KOPT-K1 (cell line): ENCODE data around the gene FGF21.
"Not testable (repeated sequence)": the region's sequence is repeated elsewhere in the genome, so short reads cannot be mapped to it uniquely, and the experiment has no call there.

Experiments used
- H3K27ac ChIP-seq: fragments of 200-600 bp; sonication (generic); 2 replicates; pipeline ENCODE4 v1.5.1; 2016; ENCODE audit warnings: antibody characterized with exemption, mild to moderate bottlenecking, low read depth, low read length; ENCODE audit not compliant: poor library complexity, severe bottlenecking
- H3K36me3 ChIP-seq: fragments of 200-600 bp; sonication (generic); 2 replicates; pipeline ENCODE4 v1.5.1; 2017; ENCODE audit warnings: antibody characterized with exemption, mild to moderate bottlenecking, low read length, moderate library complexity; ENCODE audit not compliant: insufficient read depth
- H3K9me3 ChIP-seq: fragments of 200-600 bp; sonication (generic); 2 replicates; pipeline ENCODE4 v1.5.1; 2017; ENCODE audit warnings: antibody characterized with exemption, low read length, mild to moderate bottlenecking; ENCODE audit not compliant: insufficient read depth, poor library complexity, severe bottlenecking

FGF21 gene

GRCh38 chr19:48757089-48757675, 1.9 kb downstream of the FGF21 start:
- Histone ChIP-seq H3K9me3 (no peaks in the 10 kb centered on the region), H3K27ac (no peak overlapping the region), H3K36me3 (no peaks in the 10 kb centered on the region)

- Histone ChIP-seq H3K36me3 (no peaks in the 10 kb centered on the region), H3K27ac (no peak overlapping the region), H3K9me3 (no peaks in the 10 kb centered on the region)
These were observed 2.4 kb downstream of the FGF21 start for GRCh38 chr19:48757741-48758144.

GRCh38 chr19:48760504-48761205, 5.3 kb downstream of the FGF21 start:
- H3K36me3 ChIP-seq, result no peaks in the 10 kb centered on the region
- no peak overlapping the region for H3K27ac ChIP-seq
- no peaks in the 10 kb centered on the region for H3K9me3 ChIP-seq

- not testable (repeated sequence) for H3K9me3 ChIP-seq, H3K36me3 ChIP-seq, H3K27ac ChIP-seq
These were observed 10.5 kb downstream of the FGF21 start for GRCh38 chr19:48765816-48766215.

GRCh38 chr19:48768171-48768753, 12.9 kb downstream of the FGF21 start:
- not testable (repeated sequence) for H3K27ac ChIP-seq, H3K9me3 ChIP-seq, H3K36me3 ChIP-seq

GRCh38 chr19:48768994-48769713, 13.8 kb downstream of the FGF21 start:
- Histone ChIP-seq H3K9me3 (no peaks in the 10 kb centered on the region), H3K36me3 (no peaks in the 10 kb centered on the region), H3K27ac (no peak overlapping the region)

GRCh38 chr19:48770266-48770665, 14.9 kb downstream of the FGF21 start:
- Histone ChIP-seq H3K27ac (no peak overlapping the region), H3K36me3 (no peaks in the 10 kb centered on the region), H3K9me3 (no peaks in the 10 kb centered on the region)

GRCh38 chr19:48770734-48771472, 15.6 kb downstream of the FGF21 start:
- H3K27ac ChIP-seq, result no peak overlapping the region
- H3K9me3 ChIP-seq, result no peaks in the 10 kb centered on the region
- H3K36me3 ChIP-seq, result no peaks in the 10 kb centered on the region

- Histone ChIP-seq H3K27ac (no peak overlapping the region), H3K36me3 (no peaks in the 10 kb centered on the region), H3K9me3 (no peaks in the 10 kb centered on the region)
These were observed 17.2 kb downstream of the FGF21 start for GRCh38 chr19:48772503-48772953.

GRCh38 chr19:48777139-48777538, 21.8 kb downstream of the FGF21 start:
- no peaks in the 10 kb centered on the region for H3K36me3 ChIP-seq
- no peak overlapping the region for H3K27ac ChIP-seq
- H3K9me3 ChIP-seq, result no peaks in the 10 kb centered on the region

- Histone ChIP-seq H3K9me3 (no peaks in the 10 kb centered on the region), H3K27ac (no peak overlapping the region), H3K36me3 (no peaks in the 10 kb centered on the region)
These were observed 22.4 kb downstream of the FGF21 start for GRCh38 chr19:48777720-48778119.

GRCh38 chr19:48779636-48780035, 24.3 kb downstream of the FGF21 start:
- Histone ChIP-seq H3K9me3 (no peaks in the 10 kb centered on the region), H3K27ac (no peak overlapping the region), H3K36me3 (no peaks in the 10 kb centered on the region)

- Histone ChIP-seq H3K36me3 (no peaks in the 10 kb centered on the region), H3K9me3 (no peaks in the 10 kb centered on the region), H3K27ac (no peak overlapping the region)
These were observed 25.5 kb downstream of the FGF21 start for GRCh38 chr19:48780631-48781391.

- H3K9me3 ChIP-seq, result no peaks in the 10 kb centered on the region
- no peaks in the 10 kb centered on the region for H3K36me3 ChIP-seq
- H3K27ac ChIP-seq, result no peak overlapping the region
These were observed 29.2 kb downstream of the FGF21 start for GRCh38 chr19:48784527-48784926.
